Non-pigmented ciliary epithelial cell (primary cell): ENCODE data around the gene HIRA.
"Not testable (repeated sequence)": the region's sequence is repeated elsewhere in the genome, so short reads cannot be mapped to it uniquely, and the experiment has no call there.

ENCODE experiments used
- DNase-seq: peaks from one replicate; pipeline ENCODE4 v3.0.0-alpha.2; 2010; ENCODE audit warnings: low read depth

Gene HIRA

DNA sequence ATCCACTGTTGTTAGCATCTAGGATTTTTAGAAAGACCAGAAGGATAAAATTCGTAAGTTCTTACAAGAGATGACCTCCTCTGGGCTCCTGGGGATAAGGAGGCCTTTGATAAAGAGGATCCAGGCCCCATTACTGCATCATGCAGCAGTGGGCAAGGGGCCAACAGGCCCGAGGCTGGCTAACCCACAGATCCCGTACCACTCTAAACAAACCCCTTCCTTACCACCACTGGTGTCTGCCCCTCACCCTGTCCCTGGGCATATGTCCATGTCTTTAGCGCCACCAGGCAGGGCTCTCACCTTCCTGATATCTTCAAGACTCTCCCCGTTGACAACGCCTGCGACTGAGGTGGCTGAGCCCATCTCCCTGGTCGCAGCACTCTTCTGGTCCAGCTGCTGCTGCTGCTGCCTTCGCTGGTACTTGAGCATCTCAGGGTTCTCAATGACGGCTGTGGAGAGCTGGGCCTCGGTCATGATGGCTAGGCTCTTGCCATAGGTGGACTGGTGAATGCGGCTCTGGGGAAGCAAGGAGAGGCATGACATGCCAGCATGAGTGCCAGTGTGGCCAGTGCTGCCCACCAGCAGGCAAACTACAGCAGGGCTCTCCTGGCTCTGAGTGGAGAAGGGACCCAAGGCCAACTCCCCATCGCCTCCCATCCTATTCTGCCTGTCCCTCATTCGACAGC lies 46.2 kb downstream of the HIRA start:
- no peak for DNase-seq

DNA sequence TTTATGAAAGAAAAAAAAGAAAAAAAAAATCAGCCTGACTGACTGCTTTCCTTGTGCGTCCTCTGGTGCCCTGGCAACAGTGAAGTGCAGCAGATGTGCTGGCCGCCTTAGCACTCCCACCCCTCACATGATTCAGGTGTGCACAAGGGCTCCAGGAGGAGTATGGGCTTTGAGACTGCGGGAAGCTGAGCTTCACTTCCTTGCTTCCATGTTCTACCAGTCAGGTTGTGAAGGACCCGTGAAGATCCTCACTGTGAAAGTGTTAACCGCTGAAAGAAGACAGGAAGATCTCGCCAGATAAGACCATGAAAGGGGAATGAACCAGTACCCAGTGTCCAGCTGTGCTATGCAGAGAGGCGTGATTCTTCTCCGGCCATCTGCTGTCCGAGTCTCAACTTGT lies 48.2 kb downstream of the HIRA start:
- DNase-seq, result no peak

DNA sequence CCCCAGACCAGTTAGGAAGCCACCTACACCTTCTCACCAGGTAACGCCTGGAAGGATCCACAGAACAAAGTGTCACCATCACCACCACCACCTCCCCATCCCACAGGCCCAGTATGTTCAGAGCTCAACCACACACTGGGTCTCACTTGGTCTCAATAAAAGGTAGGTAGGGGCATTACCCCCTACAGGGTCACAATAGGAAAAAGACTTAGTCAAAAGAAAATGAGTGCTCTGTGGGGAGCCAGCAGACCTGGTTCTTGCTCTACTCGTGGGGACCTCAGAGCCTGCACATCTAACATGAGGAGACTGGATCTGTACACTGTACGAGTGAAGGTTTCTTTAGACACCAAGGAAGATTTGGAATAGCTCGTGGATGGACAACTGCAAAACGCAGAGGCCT lies 49.3 kb downstream of the HIRA start:
- DNase-seq, result no peak

DNA sequence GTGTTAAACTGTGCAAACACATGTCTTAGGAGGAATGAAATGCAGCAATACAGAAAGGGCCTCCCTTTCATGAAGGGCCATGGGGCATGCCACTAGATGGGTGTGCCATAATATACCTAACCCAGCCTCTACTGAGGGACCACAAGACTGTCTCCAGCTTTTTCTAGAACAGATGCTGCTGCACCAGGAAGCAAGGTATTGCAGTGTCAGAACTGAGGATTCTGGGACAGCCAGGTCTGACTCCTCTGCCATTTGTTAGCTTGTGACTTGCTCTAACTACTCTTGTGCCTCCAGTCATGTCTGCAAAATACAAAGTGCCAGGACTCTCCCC lies 53.2 kb downstream of the HIRA start:
- DNase-seq, result no peak

DNA sequence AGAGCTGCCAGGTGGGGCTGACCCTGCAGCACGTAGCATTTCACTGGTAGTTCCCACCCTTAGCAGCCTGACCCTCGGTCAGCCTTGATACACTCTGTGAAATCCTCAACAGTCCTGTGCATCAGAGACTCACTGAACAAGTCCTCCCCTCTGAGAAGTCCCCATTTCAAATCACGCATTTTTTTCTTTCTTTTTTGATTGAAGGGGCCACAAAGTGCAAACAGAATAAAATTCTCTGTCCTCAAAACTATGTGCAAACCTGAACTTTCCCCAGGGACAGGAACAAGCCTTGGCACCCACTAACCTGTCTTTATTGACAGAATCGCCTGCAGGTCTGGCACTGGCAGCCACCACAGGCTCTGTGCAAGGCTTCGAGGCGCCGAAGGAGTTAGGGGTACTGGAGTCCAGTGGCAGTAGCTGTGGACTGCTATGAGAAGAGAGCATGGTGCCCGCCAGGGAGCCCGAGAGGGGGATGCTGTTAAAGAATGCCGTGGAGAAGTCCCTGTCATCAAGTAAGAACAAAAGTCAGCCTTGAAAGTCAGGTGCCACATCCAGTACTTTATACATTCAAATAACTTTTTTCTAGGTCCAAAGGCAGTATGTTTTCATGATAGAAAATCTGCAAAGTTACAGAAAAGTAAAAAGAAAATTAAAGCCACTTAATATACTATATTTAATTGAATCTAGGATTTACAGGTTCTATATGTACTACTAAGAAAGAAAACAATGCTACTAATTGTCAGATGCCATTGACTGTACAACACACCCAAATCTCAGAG lies 53.8 kb downstream of the HIRA start:
- no peak for DNase-seq

DNA sequence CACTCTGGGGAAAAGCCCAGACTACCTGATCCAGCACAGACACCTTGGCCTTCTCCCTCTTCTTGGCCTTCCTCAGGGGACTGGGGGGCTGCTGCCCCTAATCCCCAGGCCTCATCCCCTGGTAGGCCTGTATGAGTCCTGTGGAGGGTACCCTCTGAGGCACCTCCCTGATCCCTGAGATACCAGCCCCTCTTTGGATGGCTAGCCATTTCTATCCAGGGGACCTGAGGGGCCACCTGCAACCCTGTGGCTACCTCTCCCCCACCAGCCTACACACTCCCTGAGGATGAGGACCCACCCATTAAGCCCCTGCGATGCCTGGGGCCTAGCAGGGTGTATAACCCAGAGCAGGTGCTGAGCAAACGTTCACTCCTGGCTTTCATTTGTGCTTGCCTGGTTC lies 54.6 kb downstream of the HIRA start:
- DNase-seq, result no peak

DNA sequence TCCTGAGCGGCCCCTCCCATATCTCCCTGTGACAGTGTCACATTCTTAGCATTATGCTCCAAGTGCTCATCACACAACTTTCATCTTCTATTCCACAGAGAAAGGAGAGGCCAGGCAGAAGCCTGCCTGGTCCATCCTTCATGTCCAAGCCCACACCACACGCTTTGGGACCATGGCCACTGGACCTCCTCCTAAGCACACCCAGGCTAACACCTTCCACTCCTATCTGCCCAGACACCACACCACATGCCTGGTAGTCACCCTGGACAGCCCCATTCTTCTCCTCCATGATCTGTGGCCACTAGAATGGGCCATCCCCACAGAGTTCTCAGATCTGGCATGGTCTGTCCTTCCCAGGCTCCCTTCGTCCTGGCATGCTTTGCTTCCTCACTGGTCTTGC lies 55.3 kb downstream of the HIRA start:
- no peak for DNase-seq

DNA sequence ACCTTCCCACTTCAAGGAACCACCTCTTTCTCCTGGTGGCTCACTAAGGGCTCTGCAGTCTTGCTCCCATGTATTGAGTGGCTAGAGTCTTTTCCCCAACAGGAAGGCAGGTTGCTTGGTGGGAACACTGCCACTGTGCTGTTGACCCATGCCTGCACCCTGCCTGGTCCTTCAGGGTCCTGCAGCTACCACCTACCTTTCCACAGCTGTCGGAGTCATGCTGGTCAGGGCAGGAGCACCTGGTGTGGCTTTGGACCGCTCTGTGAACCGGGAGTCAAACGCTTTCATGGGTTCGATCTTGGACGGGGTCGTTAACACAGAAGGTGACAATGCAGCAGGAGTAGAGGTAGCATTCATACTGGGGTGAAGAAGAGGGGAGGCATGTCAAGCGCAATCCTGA lies 56.1 kb downstream of the HIRA start:
- DNase-seq, result no peak

DNA sequence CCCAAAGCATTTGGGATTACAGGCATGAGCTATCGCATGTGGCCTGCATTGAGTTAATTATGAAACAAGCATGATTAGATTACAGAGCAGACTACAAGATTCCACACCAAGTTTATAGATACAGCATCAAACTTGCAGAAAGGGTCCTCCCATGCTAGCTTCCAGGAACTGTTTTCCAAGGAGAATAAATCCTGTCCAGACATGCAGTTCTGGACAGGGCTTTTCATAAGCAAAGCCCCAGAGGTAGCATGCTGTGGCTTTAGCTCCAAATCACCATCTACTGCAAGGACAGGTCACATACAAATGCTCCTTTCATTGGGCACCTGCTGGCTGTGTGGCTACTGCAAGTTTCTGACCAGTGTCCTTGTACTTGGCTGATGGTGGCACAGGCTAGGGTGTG lies 57.1 kb downstream of the HIRA start:
- no peak for DNase-seq

DNA sequence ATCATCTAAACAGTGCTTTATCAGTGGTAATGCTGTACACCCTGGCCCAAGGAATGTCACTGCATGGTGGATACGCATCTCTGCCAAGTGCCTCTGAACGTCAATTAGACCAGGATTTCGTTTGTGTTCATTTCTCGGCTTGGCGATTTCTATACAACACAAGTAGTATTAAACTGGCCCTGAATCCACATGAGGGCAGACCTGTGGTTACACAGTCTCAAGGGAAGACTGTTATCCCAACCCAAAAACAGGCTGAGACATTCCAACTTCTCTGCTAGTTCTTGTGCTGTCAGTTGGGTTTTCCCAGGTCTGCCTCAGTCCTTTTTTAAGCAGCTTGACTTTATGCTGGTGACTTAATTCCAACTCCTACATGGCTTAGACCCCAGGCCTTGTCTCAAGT lies 58.1 kb downstream of the HIRA start:
- no peak for DNase-seq

DNA sequence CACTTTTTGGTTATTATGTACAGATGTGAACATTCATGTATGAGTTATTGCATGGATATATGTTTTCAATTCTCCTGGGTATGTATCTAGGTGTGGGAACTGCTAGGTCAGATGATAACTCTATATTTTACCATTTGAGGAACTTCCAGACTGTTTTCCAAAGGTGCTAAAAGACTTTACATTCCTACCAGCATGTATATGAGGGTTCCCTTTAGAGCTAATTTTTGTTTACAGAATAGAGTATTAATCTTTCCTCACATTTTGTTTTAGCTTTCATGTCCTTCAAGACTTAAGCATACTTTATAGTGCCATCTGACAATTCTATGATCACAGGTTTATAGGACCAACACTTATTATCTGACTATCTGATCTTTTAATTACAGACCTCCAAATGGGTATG lies 59.6 kb downstream of the HIRA start:
- no peak for DNase-seq

DNA sequence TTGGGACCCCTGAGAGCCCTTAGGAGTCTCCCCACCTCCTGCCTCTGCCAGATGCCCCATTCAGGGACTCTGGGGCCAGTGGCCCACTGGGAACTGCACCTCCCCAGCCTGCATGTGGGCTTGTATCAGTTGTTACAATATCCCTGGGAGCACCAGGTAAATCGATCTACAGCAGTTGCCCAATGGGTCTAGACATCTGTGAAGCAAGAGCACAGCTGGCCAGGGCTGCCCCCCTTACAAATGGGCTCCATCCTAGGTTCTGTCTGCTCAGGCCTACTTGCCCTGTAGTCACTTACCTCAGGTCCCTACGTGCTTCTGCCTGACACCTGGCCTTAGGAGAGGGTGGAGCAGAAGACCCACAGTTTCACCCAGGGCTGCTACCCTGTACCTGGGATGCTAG lies 62.7 kb downstream of the HIRA start:
- no peak for DNase-seq

DNA sequence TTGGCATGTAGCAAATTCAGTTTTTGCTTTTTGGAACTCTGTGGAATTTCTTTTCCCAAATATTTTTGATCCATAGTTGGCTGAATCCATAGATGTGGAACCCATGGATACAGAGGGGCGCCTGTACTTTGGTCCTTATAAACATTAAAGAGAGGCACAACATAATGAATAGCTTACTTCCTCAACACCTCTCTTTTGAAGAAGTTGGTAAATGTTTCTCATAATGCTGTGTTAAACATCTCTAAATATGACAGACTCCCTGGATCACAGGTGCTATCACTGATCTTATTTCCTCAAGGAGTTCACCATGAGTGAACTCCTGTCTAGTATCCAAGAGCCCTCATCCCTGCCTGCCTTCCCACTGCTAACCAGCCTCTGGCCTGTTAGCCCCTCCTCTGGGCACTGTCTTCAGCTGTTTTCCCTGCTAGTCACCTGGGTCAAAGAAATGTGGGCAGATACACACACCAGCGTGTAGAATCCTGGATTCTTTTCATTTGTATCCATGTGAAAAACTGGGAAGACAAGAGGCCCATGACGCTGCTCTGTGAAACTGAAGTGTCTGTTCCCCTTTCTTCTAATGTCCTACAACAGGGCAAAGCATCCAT lies 63.7 kb downstream of the HIRA start:
- DNase-seq, result no peak

DNA sequence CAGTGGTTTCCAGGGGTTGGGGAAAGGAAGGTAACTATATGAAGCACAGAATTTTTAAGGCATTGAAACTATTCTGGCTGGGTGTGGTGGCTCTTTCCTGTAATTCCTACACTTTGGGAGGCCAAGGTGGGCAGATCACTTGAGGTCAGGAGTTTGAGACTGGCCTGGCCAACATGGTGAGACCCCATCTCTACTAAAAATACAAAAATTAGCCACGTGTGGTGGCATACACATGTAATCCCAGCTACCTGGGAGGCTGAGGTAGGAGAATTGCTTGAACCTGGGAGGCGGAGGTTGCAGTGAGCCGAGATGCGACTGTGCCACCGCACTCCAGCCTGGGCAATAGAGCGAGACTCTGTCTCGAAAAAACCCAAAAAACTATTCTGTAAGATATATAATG lies 68.0 kb downstream of the HIRA start:
- DNase-seq, result not testable (repeated sequence)

DNA sequence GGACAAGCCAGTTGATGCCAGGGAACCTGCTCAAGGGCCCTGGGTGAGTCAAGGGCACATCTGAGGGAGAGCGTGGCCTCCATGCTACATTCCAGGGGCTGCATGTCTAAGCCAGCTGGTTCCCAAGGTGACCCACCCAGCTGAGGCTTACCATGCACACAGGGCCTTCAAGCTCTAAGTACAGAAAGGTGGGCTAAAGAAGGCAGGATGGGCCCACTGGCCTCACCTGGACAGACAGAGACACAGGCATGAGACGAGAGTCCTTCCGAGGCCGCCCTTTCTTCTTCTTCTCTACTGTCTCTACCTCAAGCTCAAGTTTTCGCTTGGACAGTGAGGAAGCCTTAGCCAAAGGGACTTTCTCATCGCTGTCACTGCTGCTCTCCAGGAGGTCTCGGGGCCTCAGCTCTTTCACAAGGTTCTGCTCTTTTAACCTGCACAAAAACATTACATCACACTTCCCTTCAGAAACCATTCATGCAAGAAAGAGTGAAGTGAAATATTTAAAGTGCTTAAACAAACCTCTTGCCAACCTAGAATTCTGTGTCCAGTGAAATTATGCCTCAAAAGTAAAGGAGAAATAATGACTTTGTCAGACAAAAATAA lies 69.9 kb downstream of the HIRA start:
- DNase-seq, result no peak

DNA sequence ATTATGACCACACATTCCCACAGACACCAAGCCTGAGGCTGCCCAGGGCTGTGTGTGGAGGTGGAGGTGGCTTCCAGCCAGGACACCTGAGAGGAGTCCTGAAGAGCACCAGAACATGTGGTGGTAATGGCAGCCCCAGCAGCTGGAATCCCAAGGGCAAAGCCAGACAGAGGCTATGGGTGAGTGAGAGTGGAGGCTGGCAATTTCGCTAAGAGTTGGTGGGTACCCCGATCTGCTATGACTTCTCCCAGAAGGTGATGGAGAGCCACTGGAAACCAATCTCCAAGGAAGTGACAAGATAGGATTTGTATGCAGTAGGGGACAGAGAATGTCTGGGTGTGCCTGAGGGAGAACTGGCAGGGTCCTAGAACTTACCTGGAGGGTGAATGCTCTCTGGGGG lies 70.7 kb downstream of the HIRA start:
- DNase-seq, result no peak

DNA sequence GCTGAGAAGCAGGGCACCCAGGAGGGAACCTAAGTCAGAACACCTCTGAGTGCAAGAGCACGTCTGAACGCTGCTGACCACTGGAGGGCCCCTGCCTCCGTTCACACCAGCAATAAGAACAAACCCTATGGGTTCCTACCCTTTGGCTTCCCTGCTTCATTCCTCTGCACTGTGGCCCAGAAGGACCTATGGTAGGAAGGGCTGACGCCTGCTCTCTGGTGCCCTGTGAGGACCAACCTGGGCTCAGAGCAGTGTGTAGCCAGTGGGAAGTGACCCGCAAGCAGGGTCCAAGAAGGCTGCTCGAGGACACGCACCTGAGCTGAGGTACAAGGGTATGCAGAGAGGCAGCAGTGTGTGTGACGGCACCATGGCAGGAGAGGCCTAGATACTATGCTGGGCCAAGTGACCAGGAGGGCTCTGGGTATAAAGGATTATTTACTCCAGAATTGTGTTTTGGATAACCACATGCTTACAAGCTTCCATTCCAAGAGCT lies 71.2 kb downstream of the HIRA start:
- DNase-seq, result no peak

DNA sequence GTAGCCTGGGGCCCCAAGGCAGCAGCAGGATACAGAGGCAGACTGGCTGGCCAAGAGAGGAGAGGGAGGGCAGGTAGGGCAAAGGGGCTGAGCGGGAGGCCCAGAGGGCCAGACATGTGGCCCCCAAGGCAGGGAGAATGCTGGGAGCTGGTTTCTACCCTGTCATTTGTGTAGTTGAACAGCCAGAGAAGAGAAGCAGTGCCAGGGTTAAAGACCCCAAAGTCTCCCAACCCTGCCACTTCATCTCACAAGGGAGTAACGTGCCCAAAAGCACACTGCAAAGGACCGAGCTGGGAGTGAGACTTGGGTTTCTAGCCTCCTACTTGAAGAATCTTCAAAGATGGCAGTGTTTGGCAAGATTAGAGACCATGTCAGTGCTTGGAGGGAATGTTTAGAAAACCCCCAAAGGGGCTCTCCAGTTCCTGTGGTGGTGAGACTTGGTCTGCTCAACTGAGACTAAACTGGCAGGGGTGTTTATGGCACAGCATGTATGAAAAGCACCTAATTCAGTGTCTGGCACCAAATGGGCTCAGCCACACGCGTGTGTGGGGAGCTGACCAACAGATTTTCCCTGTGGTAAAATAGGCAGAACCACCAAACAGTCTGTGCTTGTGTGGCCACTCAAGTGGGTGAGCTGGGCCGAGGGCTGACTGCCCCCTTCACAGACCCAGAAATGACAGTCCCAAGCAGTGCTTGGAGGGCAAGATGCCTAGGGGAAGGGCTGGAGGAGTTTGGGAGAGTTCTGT lies 71.8 kb downstream of the HIRA start:
- no peak for DNase-seq

DNA sequence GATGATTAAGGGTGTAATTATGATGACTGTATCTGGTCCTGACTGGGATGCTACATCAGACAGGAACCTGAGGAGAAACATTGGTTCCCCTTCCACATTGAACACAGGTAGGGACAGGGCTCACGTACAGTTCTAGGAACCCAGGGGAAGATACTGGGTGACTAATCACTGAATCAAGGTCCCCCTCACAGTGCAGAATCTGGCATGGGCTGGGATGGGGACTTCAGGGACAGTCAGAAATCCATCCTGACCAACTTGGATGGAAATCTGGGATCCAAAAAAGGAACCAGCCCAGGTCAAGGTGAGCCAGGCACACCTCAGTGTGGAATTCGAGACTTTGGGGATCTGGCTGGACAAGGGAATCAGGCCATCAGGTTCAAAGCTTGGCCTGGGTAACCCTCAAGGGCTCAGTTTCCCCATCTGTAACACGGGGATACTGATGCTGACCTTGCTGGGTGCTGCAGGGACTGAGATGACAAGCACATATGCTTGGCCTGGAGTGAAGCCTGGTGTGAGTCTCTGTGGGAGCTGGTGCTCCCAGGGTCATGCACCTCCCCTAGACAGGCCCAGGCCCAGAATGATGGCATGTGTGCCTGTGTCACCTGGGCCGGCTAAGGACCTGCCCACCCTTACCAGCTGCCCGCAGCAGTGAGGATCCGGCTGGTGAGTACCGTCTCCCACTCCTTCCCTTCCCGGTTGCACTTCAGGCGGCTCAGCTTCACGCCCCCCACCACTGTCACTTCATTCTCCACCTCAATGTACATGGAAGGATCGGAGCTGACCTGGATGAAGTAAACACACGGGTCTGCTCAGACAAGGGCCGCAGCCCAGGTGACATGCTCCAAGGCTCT lies 72.6 kb downstream of the HIRA start:
- no peak for DNase-seq

DNA sequence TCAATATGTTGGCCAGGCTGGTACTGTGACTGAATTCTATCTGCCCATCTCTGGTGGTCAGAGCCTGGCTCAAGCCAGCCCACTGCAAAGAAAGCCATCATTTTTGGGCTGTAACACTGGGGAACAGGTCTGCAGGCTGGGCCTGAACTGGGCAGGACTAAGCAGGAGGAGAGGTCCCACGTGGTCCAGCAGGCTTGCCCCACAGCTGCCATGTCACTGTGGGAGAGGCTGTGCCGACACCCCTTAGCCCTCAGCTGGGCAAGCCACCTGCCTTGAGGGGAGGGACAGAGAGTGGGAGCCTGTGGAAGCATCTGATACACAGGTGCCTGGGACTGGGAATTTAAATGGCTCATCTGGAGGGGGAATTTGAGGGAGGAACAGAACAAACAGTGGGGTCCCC lies 73.3 kb downstream of the HIRA start:
- no peak for DNase-seq
